GM21526 (cell line): ENCODE measurements around the gene DNM2.
"Not testable (repeated sequence)": the region's sequence is repeated elsewhere in the genome, so short reads cannot be mapped to it uniquely, and the experiment has no call there.

Experiments
- ATAC-seq: cut with Tn5 transposase; IDR thresholded peaks from one replicate; pipeline ENCODE4 v1.9.1; 2021; ENCODE audit warnings: moderate library complexity; ENCODE audit not compliant: unreplicated experiment, low FRiP score

DNM2 gene

DNA sequence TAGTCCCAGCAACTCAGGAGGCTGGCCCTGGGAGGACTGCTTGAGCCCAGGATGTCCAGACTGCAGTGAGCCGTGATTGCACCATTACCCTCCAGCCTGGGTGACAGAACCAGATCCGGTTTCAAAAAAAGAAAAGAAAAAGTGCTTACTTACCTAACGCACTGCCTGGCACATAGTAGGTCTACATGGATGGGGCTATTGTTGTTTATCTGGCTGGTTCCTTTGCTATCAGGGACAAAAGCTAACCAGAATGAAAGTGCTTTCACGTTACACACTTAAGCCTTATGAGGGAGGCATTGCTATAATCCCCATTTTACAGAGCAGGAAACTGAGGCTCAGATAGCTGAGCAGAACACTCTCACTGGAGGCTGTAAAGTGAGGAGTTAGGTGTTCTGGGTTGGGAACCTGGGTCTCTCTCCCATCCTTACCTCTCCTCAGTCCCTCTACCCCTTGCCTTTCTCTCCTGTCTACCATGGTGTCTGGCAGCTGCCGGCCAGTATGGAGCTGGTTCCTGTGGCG is 2.8 kb downstream of the DNM2 start:
- ATAC-seq = no peak

- ATAC-seq = no peak
Measured at GRCh38 chr19:10723591-10723990, 5.7 kb downstream of the DNM2 start.

DNA sequence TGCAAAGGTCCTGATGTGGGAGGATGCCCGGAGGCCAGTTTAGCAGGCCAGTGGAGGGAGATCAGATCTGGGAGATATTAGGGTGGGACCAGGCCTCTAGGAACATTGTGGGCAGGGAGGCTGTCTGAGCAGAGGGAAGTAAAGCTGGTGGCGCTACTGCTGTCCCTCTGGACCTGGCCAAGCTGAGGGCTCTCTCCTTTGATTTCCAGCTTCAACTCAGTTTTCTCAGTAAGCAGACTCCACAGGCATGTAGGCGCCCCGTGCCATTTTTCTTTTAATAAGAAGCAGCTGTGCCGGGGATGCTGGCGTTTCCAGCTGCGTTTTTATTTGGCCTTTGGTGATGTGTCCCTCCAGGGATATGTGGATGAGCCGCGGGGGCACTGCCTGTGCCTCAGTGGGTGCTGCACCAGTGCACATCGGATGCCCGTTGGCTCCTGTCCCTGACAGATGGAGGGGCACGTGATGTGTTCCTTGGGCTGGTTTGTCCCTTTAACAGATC is 6.7 kb downstream of the DNM2 start:
- ATAC-seq = no peak

DNA sequence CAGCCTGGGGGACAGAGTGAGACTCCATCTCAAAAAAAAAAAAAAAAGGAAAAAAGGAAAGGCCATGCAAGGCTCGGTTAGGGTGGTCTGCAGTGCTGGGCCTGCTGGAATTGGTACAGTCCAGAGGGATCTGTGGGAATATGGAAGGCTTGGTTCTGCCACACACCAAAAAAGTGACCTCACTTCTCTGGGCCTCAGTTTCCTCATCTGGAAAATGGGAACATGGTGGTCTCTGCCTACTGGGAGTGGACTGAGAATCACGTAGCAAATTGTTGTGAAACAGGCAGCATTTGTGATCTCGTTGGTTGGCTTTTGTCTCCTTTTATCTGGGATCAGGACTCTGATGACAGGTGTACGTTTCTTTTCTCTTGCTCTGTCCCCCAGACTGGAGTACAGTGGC is 7.5 kb downstream of the DNM2 start:
- no peak for ATAC-seq

GRCh38 chr19:10726268-10726667 is 8.4 kb downstream of the DNM2 start:
- no peak for ATAC-seq

GRCh38 chr19:10727685-10728201 is 9.9 kb downstream of the DNM2 start:
- no peak for ATAC-seq

- no peak for ATAC-seq
Measured at GRCh38 chr19:10729411-10729810, 11.5 kb downstream of the DNM2 start.

GRCh38 chr19:10730932-10731331 is 13.1 kb downstream of the DNM2 start:
- ATAC-seq = no peak

DNA sequence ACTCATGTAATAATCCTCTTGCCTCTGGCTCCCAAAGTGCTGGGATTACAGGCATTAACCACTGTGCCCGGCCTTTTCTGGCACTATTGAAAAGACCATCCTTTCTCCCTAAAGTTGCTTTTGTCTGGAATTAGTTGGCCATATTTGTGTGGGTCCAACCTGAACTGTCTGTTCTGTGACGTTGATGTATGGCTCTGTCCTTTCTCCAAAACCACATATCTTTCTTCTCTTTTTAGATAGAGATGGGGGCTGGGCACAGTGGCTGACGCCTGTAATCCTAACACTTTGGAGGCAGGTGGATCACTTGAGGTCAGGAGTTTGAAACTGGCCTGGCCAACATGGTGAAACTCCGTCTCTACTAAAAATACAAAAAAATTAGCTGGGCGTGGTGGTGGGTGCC is 17.9 kb downstream of the DNM2 start:
- no peak for ATAC-seq

DNA sequence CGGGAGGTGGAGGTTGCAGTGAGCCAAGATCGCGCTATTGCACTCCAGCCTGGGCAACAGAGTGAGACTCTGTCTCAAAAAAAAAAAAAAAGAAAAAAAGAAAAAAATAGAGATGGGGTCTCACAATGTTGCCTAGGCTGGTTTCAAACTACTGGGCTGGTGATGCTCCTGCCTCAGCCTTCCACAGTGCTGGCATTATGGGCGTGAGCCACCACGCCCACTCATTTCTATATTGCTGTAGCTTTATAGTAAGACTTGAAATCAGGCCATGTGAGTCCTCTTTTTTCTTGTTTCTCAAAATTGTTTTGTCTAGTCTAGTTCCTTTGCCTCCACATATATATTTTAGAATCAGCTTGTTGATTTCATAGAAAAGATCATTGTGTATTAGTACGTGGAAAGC is 18.3 kb downstream of the DNM2 start:
- no peak for ATAC-seq

- no peak for ATAC-seq
Measured at GRCh38 chr19:10736916-10737551, 19.2 kb downstream of the DNM2 start.

- ATAC-seq = no peak
Measured at GRCh38 chr19:10737722-10738121, 19.8 kb downstream of the DNM2 start.

DNA sequence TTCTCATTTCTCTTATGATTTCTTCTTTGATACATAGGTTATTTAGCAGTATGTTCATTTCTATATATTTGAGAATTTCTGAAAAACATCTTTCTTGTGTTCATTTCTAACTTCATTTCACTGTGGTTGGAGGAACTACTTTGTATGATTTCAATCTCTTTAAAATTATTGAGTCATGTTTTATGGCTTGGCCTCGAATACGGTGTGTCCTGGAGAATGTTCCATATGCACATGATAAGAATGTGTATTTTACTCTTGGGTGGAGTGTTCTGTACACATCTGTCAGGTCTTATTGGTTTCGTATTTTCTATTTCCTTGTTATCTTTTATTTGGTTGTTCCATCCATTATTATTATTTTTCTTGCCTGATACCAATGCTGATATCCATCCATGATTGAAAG is 22.9 kb downstream of the DNM2 start:
- no peak for ATAC-seq

GRCh38 chr19:10742476-10742875 is 24.6 kb downstream of the DNM2 start:
- no peak for ATAC-seq

DNA sequence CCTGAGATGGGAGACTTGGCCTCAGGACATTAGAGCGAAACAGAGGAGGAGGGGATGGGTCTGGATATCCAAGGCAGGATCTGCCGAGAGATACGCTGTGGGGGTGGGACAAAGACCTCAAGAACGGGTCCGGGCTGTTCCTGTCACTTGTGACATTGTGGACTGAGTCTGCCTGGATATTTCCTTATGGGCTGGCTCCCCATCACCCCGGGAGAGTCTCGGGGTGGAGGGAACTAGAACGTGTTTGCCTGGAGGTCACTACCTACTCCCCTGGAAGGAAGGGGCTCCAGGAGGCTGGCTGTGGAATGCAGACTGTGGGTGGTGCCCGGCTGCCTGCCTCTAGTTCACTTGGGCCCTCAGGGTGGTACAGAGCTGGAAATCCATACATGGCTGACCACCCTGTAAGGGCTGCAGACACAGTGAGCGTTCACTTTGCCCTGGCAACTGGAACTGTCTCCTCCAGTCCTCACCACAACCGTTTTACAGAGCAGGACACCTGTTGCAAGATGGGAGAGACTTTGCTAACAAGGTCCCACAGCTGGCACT is 26.4 kb downstream of the DNM2 start:
- ATAC-seq = no peak

DNA sequence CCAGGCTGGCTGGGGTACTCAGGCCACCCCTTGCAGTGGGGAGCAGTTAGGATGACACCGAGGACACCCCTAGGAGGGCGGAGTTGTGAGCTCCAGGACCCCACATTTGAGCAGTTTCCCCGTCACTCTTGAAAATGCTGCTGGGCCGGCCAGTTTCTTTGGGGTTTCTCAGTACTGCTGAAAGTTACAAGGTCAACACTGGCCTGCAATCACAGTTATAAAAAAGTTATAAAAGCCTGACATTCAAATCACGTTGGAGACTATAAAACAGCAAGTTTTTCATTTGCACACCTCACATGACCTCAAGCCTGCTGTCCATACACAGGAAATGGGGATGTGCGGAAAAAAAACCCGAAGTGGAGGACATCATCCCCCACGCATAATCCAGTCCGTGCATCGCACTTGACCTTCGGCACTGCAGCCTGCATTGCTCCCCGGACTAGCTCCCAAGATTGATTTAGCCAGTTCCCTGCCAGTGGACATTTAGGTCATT is 27.0 kb downstream of the DNM2 start:
- ATAC-seq = no peak

DNA sequence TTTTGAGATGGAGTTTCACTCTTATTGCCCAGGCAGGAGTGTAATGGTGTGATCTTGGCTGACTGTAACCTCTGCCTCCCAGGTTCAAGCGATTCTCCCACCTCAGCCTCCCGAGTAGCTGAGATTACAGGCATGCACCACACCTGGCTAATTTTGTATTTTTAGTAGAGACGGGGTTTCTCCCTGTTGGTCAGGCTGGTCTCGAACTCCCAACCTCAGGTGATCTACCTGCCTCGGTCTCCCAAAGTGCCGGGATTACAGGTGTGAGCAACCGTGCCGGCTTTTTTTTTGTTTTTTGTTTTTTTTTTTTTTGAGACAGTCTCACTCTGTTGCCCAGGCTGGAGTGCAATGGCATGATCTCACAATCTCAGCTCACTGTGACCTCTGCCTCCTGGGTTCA is 28.6 kb downstream of the DNM2 start:
- ATAC-seq = not testable (repeated sequence)

DNA sequence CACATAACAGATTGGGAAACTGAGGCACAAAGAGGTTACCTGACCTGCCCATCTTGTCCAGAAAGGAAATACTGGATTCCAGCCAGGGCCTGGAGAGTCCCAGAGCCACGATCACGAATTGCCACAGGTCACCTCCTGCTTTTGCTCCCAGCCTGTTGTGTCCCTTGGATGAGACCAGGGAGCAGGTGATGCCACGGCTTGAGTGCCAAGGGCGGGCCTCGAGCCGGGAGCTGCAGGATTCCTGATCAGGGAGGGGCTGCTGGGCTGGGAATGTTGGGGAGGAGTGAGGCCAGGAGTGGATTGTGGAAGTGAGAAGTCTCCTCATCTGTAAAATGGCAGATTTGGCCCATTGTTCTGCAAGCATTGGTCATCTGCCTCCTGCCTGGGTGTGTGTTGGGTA is 29.4 kb downstream of the DNM2 start:
- ATAC-seq = no peak

DNA sequence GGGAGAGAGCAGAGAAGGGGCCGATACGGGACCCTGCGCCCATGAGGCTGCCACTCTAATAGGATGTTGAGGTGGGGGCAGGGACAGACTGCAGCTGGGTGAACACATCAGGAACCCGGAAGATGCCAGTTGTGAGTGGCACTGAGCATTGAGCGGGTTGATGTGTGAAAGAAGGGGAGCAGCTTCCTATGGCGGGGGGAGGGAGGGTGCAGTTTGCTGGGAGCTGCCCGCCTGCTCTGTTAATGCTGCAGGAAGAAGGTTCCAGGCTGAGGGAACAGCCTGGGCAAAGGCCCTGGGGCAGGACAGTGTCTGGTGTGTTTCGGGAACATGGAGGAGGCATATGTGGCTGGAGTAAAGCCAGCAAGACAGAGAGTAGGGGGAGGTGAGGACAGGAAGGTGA is 29.8 kb downstream of the DNM2 start:
- ATAC-seq = no peak

- no peak for ATAC-seq
Measured at GRCh38 chr19:10748195-10748926, 30.5 kb downstream of the DNM2 start.

DNA sequence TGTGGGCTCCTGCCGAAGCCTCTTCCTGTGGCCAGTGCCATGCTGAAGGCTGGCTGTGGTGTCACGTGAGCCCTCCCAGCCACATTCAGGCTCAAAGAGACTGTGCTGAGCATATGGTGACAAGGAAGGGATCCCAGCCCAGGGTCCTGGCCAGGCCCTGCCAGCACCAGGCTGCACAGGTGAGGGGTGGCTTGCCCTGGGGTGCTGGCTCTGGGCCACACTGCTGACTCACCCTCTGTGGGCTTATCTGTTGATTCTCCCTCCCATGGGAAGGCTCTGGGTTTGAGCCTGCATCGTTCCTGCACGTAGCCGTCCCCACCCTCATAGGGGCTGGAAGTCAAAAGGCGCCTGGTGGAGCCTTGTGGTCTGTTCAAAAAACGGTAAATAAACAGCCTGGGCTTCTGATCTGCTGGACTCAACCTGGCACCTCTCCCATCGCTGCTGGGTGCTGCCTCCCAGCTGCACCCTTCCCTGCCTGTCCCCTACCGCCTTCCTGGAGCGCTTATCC is 31.1 kb downstream of the DNM2 start:
- no peak for ATAC-seq
